OCI-LY7 (cell line): ENCODE measurements around the gene CTNNA3.

Experiments
- CTCF ChIP-seq: fragments of 200-600 bp; sonication (generic); conservative IDR thresholded peaks from 2 replicates; pipeline ENCODE4 v1.5.1; 2014; ENCODE audit warnings: mild to moderate bottlenecking, antibody characterized with exemption, low read length, moderate library complexity, mixed read lengths
- EZH2phosphoT487 ChIP-seq: fragments of 200-600 bp; sonication (generic); IDR thresholded peaks from 2 replicates; pipeline ENCODE4 v1.6.1; 2018; ENCODE audit warnings: low read depth, borderline replicate concordance, mild to moderate bottlenecking, mixed run types, antibody characterized with exemption, low read length, moderate library complexity, mixed read lengths

GRCh38 chr10:66773472-66773817 lies 922.5 kb downstream of the CTNNA3 start:
- TF ChIP-seq CTCF = no peak
- no peak for TF ChIP-seq EZH2phosphoT487
